Islet precursor cell (in vitro differentiated cells): ENCODE results near the gene SLC35G2.
"Not testable (repeated sequence)": the region's sequence is repeated elsewhere in the genome, so short reads cannot be mapped to it uniquely, and the experiment has no call there.

Source experiments
- DNase-seq: peaks from one replicate; pipeline ENCODE4 v3.0.0-alpha.2; 2018

SLC35G2 gene

DNA sequence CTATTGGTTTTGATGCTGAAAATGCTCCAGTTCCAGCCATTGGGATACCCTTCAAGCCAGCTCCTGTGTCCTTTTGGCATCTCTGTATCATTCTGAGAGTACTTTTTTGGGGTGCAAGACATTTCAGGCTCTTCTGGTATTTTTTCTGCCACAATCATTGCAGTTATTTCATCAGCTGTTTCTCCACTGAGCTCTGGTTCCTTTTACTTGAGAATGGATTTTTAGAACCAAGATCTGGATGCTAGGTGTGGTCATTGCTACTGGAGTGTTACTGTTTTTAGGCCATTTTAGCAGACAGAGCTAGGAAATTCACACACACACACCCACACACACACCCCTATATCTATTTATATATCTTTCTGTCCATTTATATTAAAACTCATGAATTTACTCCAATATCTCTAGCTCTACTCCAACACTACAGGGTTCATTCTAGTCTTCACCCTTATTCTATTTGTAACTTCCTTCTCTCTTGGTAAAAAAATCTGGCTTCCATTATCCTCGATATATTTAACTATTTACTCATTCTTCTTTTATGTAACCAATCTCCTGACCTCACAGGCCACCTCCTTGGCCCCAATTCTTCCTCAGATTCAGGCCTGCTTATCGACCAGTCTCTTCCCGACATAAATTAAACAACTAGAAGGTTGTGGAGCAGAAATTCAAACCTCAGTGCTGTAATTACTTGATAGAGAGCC, 17.0 kb downstream of the SLC35G2 start:
- DNase-seq = no peak

DNA sequence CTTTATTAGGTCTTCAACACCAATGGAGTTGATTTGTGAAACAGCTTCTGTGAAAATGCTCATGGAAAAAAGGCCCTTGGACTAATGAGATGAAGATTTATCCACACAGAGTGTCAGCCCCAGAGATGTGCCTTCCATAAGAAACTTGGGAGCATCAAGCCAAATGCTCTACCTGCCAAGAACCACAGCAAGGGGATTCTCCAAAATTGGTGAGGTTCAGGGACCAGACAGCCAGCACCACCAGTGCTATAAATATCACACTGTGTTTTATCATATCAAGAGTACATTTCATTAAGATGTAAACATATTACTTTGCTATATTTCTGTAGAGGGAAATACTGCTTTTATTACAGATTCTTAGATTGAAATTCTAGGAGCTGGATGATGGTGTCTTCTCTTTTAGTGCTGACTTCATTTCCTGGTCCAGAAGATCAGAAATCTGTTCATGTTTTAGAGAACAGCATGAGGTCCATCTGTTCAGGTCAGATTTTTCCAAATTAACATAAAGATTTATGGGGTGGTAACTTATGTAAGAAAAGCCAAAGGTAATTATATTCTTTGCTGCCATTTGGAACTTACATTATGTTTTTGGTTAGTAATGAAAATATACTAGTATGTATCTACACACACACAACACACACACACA, 17.7 kb downstream of the SLC35G2 start:
- no peak for DNase-seq

DNA sequence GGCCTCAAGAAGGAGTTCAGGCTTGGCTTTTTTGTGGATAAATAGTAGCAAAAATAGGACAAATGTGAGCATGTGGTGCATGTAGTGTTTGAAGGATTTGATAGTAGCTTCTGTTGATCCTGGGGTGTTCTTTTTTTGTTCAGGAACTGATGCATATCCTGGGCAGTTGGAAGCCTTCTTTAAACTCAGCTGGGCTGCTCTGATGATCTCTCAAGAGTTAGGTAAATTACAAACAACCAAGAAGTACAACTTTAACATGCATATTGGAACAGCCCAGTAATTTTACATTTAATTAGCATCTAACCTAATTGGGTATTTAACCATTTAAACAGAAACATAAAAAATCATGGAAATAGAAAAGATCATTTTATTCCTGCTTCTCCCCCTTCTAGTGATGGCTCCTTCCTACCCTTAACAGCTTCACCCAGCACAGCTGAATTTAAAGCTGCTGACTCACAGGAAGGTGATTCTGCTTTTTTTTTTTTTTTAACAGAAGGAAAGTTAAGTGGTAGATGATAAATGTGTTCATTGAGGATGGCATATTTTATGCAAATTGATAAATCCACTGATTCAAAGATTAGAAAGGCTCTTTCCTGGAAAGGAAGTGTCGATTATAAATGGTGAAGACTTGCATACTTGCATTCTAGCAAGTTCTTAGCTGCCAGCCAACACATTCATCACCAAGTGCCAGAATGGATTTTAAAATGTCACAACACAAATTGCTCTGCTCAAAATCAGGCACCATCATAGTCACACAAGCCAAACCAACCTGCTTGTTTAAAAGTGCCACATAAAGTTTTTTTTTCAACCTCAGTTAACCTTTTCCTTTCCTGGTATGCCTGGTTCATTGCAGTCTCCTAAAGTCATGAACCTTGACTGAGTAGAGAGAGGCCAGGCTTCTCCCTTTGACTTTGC, 20.0 kb downstream of the SLC35G2 start:
- no peak for DNase-seq

DNA sequence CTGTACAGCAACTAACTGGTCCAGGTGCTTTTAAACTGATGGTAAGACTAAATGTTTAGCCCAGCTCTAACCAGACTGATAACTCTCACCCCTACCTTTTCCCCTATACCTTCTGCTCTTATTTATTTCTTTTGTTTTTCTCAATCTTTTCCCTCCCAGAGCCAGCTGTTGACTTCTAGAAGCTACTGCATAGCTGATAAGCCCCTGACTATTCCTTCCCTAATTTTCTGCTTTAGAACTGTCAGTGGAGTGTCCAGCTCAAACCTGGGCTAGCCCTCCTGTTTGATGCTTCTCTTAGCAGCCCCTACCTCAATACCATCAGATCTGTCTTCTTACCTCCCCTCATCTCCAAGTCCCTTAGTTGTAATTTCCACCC, 20.6 kb downstream of the SLC35G2 start:
- no peak for DNase-seq

DNA sequence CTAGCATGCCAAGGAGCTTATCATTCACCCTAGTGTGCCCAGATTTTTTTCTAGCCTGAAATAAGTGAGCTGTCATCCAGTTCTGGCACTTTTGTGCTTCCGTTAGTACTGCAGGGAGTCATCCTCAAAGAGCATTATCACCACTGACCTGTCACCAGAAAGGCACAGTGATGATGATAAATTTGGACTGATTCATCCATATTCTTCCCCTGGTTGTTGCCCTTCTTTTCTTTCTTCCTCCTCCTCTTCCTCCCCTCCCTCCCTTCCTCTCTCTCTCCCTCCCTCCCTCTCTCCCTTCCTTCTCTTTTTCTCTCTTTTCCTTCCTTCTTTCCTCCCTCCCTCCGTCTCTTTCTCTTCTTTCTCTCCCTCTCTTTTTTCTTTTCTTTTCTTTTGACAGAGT, 21.3 kb downstream of the SLC35G2 start:
- DNase-seq = no peak

DNA sequence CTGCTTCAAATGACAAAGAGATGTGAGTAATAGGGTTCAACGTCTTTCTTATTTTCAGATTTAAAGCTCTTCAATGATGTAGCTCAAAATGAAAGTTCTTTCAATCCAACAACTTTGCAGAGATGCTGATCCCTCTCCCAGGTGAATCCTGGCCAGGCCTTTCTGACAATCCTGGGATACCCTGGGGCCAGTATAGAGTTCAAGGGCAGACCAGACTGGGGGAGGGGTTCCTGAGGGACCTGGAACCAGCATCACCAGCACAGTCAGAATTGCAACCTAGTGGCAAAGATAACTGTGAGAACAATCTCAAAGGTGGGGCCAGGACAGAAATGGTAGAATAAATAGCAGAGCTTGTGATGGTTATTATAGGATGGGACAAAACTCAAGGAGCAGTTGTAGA, 23.4 kb downstream of the SLC35G2 start:
- DNase-seq = no peak

DNA sequence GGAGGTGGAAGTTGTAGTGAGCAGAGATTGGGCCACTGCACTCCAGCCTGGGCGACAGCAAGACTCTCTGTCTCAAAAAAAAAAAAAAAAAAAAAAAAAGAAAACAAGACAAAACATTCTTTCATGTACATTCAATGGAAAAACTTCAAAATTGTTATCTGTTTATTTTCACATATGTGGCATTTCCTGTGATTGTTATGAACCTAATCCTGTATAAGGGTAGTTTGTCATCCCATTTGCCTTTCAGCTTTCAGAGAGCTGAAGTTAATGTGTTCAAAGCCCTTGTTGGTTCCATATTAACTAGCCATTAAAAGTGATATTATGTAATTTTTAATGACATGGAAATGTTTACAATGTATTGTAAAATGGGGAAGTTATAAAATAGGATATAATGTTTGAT, 25.8 kb downstream of the SLC35G2 start:
- no peak for DNase-seq

DNA sequence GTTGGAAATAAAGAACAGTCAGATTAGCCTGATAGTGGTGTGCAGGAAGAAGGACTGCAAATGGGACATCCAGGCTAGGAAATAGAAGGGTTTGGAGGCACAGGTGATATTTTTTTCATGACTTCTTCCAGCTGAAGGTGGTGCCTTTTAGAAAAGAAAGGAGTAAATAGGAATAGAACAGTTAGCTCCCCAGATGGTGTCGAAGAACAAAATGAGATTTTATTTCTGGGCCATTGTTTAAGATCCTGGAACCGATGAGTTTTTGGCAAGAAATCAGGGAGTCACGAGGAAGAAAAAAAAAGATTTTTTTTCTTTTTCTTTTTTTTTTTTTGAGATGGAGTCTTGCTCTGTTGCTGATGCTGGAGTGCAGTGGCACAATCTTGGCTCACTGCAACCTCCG, 33.3 kb downstream of the SLC35G2 start:
- no peak for DNase-seq

DNA sequence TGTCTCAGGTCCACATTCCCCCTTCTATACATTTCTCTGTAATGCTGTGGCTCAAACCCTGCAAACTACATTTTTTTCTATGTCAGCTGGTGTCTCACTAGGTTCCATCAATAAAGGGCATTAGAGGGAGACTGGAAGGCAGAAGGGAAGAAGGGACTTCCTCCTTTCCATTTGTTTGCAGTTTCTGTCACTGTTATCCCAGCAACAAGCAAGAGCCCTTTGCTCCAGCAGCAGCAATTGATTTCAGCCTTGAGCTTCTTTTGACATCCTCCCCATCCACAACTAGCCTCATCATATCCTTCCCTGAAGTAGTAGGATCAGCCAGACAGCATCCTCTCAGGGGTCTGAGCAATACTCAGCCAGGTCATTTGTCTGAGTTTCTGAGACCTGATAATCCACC, 37.7 kb downstream of the SLC35G2 start:
- no peak for DNase-seq

DNA sequence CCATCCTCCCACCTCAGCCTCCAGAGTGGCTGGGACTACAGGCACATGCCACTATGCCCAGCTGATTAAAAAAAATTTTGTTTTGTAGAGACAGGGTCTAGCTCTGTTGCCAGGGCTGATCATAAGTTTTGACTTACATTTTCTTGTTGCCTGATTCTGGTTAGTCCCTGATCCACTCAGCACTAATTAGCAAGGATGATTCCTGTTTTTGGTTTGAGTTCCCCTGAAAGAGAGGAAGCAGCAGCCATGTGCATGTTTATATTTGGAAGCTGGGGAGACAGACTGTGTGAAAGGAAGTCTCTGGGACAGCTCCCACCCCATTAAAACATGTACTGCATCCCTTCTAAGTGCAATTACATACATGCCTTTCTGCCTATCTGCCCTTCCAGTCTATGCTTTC, 39.5 kb downstream of the SLC35G2 start:
- peak; percentile 57 for DNase-seq

DNA sequence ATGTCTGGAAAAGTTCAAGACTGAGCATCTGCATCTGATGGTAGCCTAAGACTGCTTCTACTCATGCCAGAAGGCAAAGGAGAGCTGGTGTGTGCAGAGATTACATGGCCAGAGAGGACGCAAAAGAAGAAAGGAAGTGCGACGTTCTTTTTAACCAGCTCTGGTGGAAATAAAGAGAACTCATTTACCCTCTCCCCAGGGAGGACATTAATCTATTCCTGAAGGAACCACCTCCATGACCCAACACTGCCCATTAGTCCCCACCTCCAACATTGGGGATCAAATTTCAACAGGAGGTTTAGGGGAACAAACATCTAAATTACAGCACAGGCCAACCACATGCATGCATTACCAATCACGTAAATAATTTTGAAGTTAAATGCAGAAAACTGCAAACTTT, 41.6 kb downstream of the SLC35G2 start:
- DNase-seq = no peak

DNA sequence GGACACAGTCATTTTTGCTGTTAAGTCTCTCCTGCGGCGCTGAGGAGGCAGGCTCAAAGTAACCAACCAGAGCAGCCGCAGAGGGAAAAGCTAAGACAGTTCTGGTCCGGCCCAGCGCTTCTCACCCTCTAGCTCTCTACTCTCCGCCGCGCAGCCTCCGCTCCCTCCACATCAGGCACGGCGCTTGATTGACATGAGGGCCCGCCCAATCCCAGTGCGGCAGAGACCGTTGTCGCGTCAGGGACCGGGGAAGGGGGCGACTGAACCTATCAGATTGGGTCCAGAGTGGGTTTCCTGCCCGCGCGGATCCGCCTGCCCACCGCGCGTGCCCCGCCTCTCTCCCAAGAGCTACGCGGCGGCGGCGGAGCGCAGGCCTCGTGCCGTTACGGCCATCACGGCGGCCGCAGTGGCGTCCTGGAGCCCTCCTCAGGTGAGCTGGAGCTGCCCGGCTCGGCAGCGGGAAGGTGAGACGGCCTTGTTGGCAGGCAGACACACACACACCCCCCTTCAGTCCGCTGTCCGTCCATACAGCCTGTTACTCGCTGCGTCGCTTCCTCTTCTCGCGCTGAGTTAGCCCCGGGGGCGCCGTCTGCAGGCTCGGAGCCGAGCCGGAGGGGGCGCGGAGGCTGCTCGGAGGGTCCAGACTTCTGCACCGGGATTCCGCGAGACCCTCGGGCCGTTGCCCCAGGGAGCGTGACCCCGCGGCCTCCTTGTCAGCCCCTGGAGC, 43.1 kb downstream of the SLC35G2 start, which contains the start of gene NCK1:
NCK1 (plus strand) TSS at position 319 of the 727 bp plus-strand sequence. CDS start 65,794 bp downstream, outside the sequence.
- peak; percentile 100 for DNase-seq

DNA sequence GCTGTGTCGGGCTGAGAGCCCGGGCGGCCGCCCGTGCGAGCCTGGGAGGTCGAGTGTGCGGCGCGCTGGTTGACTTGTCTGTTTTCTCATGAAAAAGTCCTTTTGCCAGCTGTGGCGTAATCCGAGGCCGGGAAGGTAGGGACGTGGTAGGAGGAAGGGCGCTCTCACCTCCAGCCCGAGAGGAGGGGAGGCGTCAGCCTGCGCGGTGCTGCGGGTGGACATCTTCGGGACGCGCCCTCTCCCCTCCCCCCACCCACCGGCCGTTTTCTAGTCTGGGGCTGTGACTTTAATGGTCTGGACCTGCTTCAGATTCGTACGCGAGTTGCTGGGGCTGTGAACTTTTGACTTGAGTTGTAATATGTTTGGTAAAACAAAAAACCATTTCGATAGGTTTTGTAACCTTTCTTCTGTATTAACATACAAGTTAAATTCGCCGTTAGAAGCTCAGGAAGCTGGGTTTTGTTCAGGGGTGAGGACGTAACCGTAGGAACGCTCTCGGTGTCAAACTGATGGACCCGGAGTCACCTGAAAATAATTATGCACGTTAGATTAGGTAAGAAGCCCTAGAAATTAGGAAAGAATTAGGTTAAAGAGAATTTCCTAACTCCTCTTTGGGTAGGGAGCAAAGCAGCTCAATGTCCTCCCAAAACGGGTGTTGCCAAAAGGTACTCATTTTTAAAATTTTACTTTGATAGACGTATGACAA, 43.8 kb downstream of the SLC35G2 start:
- peak; percentile 85 for DNase-seq

DNA sequence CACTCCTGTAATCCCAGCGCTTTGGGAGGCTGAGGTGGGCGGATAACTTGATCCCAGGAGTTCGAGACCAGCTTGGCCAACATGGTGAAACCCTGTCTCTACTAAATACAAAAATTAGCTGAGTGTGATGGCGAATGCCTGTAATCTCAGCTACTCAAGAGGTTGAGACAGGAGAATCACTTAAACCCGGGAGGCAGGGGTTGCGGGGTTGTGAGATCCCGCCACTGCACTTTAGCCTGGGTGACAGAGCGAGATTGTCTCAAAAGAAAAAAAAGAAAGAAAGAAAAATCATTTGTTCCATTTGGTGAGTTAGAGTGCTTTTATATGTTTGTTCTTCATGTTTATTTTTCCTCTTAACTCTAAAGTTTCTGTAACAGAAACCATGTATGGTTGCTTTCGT, 50.4 kb downstream of the SLC35G2 start:
- no peak for DNase-seq

DNA sequence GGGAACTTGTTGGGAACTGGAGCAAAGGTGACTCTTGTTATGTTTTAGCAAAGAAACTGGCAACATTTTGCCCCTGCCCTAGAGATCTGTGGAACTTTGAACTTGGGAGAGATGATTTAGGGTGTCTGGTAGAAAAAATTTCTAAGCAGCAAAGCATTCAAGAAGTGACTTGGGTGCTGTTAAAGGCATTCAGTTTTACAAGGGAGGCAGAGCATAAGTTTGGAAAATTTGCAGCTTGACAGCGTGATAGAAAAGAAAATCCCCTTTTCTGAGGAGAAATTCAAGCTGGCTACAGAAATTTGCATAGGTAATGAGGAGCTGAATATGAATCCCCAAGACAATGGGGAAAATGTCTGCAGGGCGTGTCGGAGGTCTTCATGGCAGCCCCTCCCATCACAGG, 53.3 kb downstream of the SLC35G2 start:
- not testable (repeated sequence) for DNase-seq

DNA sequence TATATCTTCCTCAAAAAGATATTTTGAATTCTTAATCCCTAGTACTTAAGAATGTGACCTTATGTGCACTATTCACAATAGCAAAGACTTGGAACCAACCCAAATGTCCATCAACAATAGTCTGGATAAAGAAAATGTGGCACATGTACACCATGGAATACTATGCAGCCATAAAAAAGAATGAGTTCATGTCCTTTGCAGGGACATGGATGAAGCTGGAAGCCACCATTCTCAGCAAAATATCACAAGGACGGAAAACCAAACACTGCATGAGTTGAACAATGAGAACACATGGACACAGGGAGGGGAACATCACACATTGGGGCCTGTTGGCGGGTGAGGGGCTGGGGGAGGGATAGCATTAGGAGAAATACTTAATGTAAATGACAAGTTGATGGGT, 60.6 kb downstream of the SLC35G2 start:
- not testable (repeated sequence) for DNase-seq

DNA sequence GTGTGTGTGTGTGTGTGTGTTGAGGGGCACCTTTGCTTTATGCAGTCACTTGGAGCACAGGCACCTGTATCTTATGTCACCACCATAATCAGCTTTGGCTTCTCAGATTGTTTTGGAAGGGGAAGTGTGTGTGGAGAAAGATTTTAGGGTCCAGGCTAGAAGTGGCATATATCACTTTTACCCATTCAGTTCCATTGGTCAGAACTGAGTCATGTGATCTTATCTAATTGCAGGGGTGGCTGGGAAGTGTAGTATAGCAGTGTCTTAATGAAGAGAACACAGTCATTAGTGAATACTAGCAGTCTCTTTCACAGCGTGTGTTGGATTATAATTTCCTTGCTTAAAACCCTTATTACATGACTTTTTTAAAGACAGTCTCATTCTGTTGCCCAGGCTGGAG, 63.6 kb downstream of the SLC35G2 start:
- no peak for DNase-seq

DNA sequence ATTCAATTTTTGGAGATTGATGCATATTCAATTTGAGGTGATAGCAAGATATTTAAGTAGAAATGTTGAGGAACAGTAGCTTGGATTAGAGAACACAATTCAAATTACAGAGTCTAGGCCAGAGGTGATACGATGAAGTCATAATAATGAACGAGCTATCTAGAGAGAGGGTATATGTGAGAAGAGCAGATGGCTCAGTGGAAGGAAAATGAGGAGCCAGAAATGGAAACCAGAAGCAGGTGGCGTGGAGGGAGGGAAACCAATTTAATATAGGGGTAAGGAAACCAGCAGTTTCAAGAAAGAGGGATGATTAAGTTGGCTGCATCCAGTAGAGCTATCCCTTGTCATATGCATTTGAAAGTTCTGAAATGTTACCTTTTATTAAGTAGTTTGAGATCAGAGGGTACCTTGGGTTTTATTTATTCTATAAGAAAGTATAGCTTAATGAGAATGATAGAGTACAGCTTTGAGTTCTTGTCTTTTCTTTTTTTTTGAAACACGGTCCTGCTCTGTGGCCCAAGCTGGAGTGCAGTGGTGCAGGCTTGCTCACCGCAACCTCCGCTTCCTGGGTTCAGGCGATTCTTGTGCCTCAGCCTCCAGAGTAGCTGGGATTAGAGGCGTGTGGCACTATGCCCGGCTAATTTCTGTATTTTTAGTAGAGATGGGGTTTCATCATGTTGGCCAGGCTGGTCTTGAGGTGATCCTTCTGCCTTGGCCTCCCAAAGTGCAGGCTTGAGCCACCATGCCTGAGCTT, 65.2 kb downstream of the SLC35G2 start:
- no peak for DNase-seq

DNA sequence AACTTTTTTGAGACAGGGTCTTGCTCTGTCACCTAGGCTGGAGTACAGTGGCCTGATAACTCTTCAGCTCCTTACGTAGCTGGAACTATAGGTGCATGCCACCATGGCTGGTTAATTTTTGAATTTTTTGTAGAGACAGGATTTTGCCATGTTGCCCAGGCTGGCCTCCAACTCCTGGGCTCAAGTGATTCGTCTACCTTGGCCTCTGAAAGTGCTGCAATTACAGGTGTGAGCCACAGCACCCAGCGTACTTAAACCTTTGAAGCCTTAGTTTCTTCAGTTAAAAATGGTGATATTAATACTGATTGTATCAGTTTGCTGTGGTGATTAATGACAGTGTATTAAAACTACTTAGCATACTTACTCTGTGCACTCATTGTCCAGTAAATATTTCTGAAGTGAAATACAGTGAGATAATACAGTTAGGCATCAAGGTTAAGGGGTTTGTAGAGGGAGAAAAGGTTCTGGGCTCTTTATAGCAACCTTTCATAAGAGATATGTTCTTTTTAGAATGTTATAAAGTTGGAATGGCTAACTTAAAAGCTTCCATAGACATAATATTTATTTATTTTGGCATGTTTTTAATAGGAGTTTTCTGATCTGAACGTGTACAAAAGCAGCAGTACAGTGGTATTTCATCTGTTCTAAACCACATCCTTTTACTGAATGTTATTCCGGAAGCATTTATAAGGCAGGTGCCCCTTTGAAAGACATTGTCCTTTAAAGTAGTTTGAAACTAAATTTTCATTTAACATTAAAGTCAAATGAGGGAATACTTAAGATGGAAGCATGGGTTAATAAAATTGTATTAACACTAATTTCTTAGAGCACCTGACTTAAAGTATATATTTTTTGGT, 66.7 kb downstream of the SLC35G2 start:
- no peak for DNase-seq

DNA sequence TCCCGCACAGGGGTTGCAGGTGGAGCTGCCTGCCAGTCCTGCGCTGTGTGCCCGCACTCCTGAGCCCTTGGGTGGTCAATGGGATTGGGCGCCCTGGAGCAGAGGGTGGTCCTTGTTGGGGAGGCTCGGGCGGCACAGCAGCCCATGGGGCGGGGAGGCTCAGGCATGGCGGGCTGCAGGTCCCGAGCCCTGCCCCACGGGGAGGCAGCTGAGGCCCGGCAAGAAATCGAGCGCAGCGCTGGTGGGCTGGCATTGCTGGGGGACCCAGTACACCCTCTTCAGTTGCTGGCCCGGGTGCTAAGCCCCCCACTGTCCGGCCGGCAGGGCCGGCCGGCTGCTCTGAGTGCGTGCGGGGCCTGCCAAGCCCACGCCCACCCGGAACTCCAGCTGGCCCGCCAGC, 71.0 kb downstream of the SLC35G2 start:
- DNase-seq = no peak
